Activated CD8-positive, alpha-beta memory T cell treated with anti-CD3 and anti-CD28 coated beads, Interleukin-2, amount 50 U/mL, for 1 hour (primary cell): Measurements from ENCODE around the gene NCOA3.
"Not testable (repeated sequence)": the region's sequence is repeated elsewhere in the genome, so short reads cannot be mapped to it uniquely, and the experiment has no call there.

Experiments used
- DNase-seq: peaks from one replicate; pipeline ENCODE4 v3.0.0-alpha.2; 2020; ENCODE audit errors: extremely low read depth

Gene NCOA3

DNA sequence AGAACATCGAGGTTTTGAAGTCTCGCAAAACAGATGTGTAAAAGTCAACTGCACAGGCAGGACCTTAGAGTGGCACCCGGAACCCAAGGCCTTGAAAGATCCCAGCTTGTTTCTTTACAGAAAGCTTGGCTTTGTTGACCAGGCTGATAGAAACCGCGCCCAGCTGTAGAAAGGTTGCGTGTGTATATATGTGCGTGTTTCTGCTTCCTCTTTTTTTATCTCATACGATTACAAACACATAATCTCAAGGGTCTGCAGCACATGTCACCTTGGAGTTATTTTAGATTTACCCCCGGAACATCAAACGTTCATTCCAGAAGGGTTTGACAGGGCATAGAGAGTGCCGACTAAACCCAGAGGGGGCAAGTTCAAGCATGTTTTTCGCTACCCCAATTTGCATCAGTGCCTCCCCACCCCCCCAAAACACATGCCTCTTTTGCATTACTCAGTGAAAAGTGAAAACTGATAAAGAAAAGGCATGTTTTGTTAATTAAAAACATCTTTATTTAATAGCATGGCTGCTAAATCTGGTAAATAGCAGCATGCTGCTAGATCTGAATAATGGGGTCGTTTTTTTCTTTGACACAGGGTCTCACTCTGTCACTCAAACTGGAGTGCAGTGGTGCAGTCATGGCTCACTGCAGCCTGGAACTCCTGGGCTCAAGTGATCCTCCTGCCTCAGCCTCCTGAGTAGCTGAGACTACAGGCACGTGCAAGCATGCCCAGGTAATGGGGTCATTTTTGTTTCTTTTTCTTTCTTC lies 33.2 kb upstream of the NCOA3 start:
- no peak for DNase-seq

DNA sequence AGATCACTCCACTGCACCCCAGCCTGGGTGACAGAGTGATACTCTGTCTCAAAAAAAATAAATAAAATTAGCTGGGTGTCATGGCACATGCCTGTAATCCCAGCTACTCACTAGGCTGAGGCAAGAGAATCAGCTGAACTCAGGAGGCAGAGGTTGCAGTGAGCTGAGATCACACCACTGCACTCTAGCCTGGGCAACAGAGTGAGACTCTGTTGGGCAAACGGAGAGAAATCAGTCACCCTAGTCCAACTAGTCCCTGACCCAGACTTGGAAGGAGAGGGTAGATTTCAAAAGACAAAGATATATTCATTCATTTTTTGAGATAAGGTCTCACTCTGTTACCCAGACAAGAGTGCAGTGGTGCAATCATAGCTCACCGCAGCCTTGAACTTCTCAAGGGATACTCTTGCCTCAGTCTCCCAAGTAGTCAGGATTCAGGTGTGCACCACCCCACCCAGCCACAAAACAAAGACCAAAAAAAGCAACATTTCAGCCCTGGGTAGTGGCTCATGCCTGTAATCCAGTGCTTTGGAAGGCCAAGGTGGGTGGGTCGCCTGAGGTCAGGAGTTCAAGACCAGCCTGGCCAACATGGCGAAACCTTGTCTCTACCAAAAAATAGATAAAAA lies 26.2 kb upstream of the NCOA3 start:
- no peak for DNase-seq

DNA sequence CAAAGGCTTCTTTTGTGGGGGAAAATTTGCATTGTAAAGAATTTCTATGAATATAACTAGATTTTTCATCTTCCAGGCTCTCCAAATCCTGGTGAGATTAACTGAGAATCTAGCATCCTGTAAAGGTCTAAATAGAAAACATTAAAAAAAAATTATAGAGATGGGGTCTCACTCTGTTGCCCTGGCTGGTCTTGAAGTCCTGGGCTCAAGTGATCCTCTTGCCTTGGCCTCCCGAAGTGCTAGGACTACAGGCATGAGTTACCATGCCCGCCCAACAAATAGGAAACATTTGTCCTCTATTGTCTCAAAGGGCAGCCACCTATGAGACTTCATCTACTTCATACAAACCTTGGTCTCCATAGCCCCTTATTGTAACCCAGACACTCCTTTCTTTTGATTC lies 25.2 kb upstream of the NCOA3 start:
- DNase-seq = no peak

- DNase-seq = no peak
Measured at GRCh38 chr20:47479093-47479492, 22.6 kb upstream of the NCOA3 start.

GRCh38 chr20:47479506-47479905 lies 22.2 kb upstream of the NCOA3 start:
- no peak for DNase-seq

DNA sequence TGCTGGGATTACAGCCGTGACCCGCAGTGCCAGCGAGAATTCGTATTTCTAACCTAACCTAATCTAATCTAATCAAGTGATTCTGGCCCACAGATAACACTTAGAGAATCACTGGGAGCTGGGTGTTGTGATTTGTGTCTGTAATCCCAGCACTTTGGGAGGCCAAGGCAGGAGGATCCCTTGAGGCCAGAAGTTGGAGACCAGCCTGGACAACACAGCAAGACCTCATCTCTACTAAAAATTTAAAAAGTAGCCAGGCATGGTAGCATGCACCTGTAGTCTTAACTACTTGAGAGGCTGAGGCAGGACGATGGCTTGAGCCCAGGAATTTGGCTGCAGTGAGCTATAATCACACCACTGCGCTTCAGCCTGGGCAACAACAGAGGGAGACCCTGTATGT lies 21.4 kb upstream of the NCOA3 start:
- DNase-seq = no peak

- DNase-seq = no peak
Measured at GRCh38 chr20:47480705-47481104, 21.0 kb upstream of the NCOA3 start.

- DNase-seq = no peak
Measured at GRCh38 chr20:47481330-47482216, 20.1 kb upstream of the NCOA3 start.

DNA sequence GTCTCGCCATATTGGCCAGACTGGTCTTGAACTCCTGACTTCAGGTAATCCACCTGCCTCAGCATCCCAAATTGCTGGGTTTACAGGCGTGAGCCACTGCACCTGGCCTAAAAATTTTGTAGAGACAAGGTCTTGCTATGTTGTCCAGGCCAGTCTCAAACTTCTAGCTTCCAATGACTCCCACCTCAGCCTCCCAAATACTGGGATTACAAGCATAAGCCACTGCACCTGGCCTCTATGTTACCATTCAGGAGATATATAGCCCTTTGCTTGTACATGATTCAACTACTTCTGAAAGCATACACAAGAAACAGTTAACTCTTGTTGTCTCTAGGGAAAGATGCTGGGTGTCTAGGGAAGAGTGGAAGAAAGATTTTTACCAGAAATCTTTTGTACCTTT lies 19.0 kb upstream of the NCOA3 start:
- no peak for DNase-seq

DNA sequence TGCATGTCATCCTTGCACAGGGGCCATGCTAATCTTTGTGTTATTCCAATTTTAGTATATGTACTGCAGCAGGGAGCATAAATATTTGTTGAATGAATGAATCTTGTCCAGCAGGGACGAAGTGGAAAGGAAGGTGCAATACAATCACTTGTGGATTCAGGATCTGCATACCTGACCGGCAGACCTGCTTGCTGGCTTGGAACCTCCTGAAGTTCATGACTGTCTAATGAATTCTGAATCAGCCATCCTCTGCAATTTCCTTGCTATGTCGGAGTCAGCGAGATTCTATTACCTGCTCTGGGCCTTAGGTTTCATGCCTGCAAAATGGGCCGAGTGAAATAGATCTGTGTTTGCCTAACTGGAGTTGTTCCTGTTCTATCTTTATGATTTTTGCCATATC lies 17.4 kb upstream of the NCOA3 start:
- DNase-seq = no peak

GRCh38 chr20:47487175-47487917 lies 14.3 kb upstream of the NCOA3 start:
- DNase-seq = no peak

DNA sequence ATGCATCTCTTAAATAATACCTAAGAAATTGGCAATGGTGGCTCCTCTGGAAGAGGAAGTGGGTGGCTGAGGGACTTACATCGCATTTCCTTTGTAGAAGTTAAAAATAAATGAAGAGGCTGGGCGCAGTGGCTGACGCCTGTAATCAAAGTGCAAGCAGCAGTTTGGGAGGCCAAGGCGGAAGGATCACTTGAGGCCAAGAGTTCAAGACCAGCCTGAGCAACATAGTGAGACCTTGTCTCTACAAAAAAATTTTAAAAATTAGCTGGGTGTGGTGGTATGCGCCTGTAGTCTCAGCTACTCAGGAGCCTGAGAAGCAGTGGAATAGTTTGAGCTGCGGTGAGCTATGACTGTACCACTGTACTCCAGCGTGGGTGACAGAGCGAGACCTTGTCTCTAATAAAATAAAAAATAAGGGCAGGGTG lies 12.2 kb upstream of the NCOA3 start:
- DNase-seq = no peak

- no peak for DNase-seq
Measured at GRCh38 chr20:47490795-47491194, 10.9 kb upstream of the NCOA3 start.

- no peak for DNase-seq
Measured at GRCh38 chr20:47492284-47492683, 9.4 kb upstream of the NCOA3 start.

DNA sequence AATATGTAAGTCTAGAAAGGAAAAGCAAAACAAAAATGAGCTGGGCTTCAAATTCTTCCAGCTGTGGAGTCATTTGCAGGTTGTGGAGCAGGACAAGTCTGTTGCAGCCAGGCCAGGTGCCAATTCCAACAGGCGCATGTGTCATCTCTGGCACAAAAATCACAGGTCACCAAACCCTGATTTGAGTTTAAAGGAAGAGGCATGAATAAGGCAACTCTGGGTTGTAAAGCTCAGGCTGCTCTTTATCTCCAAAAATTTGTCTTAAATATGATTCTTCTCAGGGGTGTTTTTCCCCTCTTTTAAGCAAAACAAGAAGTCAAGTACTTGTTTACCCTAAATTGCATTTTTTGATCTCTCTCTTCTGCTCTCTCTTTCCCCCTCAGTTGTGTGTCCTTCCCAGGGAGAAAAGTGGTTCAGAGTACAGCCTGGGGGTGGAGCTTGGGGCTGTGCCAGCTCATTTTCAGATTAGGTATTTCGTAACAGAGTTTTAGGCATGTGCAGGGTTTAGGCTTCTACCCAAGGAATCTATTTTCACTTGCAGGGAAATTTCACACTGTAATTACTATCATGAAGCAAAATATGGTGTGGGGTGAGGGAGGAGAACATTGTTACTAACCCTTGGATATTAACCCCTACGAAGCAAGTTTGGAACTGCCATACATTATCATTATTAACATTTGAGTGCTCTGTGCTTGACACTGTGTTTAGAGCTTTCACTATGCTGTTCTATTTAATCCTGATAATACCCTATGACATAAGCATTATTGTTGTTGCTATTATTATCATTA lies 8.3 kb upstream of the NCOA3 start:
- DNase-seq = no peak

- no peak for DNase-seq
Measured at GRCh38 chr20:47493963-47494293, 7.8 kb upstream of the NCOA3 start.

- DNase-seq = not testable (repeated sequence)
Measured at GRCh38 chr20:47494606-47495005, 7.1 kb upstream of the NCOA3 start.

DNA sequence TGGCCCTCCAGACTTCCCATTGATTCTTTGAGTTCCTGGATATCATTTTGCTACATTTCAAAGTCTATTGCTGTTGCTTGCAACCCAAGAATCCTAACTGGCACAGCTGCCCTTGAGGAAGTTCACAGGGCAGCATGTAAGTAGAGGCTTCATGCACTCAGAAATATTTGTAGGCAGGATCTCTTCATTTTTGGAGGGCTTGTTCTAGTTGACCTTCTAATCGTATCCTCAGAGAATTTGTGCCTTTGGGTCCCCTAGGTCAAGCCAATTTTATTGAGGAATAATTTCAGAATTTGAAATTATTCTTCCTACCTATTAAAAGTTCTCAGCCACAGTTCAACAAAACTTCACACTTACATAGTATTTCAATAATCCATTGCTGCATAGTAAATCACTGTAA lies 5.6 kb upstream of the NCOA3 start:
- DNase-seq = no peak

DNA sequence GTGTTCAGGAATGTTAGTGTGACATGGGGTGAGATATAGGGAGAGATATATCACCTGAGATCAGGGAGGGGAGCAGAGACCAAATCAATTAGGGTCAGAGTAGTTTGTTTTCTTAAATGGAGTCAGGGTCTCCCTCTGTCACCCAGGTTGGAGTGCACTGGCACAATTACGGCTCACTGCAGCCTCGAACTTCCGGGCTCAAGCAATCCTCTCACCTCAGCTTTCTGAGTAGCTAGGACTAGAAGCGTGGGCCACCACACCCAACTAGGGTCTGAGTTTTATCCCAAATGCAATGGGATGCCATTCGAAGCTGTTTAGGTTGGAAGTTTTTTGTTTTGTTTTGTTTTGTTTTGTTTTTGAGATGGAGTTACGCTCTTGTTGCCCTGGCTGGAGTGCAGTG lies 3.1 kb upstream of the NCOA3 start:
- DNase-seq = no peak

- DNase-seq = no peak
Measured at GRCh38 chr20:47499053-47499452, 2.6 kb upstream of the NCOA3 start.

DNA sequence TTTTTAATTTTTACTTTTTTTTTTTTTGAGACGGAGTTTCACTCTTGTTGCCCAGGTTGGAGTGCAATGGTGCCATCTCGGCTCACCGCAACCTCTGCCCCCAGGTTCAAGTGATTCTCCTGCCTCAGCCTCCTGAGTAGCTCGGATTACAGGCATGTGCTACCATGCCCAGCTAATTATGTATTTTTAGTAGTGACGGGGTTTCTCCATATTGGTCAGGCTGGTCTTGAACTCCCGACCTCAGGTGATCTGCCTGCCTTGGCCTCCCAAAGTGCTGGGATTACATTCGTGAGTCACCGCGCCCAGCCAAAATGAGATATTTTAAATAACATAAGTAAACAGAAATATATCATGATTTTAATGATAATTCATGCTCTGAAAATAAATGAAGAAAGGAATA lies 1.6 kb upstream of the NCOA3 start:
- DNase-seq = not testable (repeated sequence)
